Stimulated activated CD8-positive, alpha-beta memory T cell treated with anti-CD3 and anti-CD28 coated beads, Interleukin-7, amount 100 ng/mL, for 4 hours (primary cell): ENCODE measurements around the gene ARHGAP8.

ENCODE experiments used
- DNase-seq, 2 donors: peaks; one replicate each; pipeline ENCODE4 v3.0.0-alpha.2; 2020; ENCODE audit warnings: low read depth in 2 of 2

The ARHGAP8 gene

DNA sequence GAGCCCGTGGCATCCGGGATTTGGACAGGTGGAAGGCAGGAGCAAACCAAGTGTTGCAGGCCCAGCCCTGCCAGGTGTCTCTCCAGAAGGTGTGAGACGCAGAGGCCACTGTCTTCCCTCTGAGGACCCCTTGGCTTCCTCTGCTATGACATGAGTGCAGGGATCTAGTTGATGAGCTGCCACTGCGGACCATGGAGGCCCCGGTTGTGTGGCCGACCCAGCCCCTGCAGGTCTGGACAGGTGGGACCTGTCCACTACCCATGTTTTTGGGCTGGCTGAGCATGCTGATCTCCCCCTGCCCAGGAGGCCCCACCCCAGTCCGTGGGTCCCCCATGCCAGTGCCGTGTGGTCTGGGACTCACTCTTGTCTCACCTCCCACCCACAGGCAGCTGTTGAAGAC, 27.5 kb upstream of the ARHGAP8 start:
- DNase-seq: no peak

DNA sequence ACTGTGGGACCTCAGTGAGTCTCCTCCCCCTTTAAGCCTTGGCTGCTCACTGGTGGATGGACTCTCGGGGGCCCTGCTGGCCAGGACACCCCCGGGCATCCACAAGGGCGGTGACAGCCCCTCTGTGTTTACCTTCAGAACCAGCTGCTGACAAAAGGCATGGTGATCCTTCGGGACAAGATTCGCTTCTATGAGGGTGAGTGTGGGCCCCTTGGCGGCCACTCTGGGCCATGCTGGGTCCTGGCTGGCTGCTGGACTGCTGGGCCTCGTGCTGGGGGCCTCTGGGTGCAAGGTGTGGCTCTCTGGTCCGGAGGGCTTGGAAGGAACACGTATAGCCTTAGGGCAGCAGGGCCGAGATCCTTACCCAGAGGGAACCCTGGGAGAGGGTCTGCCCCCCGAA, 25.9 kb upstream of the ARHGAP8 start:
- no peak for DNase-seq

DNA sequence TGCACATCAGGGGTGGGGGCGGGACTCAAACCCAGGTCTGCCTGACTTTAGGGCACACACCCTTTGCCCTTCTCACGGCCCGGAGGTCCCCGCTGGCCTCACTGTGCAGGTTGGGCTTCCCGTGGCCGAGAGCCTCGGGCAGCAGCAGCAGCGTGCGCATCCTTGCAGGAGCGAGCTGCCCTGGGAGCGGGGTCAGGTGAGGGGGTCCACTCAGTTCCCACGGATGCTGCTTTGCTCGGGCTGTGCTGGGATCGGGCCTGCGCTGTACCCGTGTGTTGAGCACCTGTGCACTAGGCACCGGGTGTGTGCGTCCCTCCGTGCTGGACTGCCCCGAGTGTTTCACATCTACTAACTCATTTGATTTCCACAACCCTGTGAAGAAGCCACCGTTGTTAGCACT, 25.2 kb upstream of the ARHGAP8 start:
- no peak for DNase-seq

DNA sequence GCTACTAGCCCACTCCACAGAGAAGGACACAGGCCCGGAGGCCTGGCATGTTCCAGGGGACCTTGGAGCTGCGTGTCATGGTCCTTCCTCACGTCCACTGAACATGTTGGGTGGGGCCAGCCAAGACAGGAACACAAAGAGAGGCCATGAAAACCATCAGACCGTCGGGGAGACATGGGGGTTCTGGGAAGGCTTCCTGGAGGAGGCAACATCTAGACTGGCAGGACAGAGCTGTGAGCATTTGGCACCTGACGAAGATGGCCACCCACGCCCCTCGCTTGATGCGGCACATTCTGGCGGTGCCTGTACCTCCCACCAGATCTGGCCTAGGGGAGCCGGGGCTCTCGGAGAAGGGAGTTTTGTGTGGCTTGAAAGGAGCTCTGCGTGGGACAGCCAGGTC, 24.7 kb upstream of the ARHGAP8 start:
- no peak for DNase-seq

DNA sequence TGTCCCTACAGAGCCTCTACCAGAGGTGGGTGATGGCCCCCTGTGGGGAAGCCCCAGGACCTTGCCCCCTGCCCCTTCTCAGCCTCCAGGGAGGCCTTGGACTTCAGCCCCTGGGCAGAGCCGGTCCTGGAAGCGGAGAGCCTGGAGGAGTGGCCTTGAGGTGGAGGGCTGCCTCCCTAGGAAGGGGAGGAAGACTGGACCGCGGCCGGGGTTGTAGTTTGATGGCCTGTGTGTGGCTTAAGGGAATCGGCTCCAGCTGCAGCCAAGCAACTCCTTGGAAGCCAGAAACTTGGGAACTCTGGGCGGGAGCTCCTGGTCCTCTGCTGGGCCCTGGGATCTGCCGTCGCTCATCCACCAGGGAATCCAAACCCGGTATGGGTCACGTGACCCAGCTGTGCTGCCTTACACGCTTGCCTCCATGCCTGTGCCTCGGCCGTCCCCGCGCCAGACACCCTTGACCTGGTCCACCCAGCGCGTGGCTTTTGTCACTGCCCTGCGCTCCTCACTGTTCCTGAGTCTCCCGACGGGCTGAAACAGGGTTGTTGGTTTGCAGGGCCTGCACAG, 23.5 kb upstream of the ARHGAP8 start:
- DNase-seq: no peak

- DNase-seq: no peak
These were observed 22.9 kb upstream of the ARHGAP8 start for GRCh38 chr22:44729391-44730021.

DNA sequence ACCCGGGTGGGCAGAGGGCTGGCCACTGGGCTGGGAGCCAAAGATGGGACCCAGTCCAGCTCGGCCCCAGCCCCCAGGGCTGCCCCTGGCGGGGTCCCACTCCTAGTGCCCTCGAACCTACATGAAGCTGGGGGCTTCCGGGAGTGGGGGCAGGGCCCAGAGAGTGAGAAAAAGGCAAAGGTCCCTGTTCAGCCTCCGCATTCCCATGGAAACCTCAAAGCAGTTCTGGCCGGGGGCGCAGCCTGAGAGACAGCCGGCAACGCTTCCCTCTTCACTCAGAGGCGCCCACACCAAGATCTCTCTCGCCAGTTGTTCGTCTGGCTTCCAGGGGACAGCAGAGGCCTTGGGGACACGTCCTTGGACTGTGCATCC, 22.4 kb upstream of the ARHGAP8 start:
- no peak for DNase-seq

DNA sequence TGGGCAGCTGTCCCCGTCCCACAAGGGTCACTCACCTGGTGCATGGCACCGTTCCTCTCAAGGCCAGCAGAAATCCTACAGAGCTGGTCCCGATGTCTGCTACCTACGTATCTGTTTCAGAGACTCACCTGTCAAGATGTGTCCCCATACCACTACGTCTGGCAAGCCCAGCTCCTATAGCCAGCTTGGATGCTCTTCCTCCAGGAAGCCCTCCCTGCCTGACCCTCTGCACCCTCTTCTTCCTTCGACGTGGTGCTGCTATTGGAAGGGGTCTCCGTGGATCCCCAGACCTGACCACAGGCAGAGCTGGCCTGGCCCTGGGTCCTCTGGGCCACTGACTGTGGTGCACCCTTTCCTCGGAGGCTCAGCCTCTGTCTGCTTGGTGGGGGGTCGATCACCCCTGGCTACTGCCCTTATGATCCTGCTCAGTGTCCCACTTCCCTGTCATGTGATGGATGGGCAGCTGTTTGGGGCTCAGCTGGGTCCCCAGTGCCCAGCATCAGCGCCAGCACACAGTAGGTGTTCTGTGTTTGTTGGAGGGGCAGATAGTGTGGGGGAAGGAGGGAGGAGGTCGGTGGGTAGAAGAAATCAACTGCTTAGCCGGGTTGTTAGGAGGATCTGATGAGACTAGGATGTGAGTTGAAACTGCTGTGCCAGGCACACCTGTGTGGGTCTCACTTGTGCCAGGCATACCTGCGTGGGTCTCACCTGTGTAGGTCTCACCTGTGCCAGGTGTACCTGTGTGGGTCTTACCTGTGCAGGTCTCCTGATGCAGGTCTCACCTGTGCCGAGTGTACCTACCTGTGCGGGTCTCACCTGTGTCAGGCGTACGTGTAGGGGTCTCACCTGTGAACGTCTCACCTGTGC, 21.7 kb upstream of the ARHGAP8 start:
- no peak for DNase-seq

DNA sequence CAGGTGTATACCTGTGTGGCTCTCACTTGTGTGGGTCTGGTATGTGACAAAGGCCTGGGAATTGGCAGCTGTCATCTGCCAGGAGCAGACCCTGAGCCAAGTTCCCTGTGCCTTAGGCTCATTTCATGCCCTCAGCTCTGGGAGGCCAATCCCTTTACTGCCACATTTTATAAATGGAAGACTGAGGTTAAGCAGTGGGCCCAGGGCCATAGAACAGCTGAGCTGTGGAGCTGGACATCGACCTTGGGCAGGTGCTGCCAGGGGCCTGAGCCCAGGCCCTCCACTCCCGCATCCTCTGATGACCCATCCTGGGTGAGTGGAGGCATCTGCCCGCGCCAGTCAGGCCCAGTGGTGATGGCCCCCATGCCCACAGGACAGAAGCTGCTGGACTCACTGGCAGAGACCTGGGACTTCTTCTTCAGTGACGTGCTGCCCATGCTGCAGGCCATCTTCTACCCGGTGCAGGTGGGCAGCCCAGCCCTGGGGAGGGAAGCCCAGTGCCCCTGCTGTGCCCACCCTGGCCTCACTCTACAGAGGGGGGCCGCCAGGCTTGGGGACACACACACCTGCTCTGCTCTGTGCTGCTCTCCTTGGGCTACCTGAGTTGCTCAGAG, 20.9 kb upstream of the ARHGAP8 start:
- DNase-seq: no peak

GRCh38 chr22:44732017-44732561, 20.3 kb upstream of the ARHGAP8 start:
- no peak for DNase-seq

GRCh38 chr22:44732661-44733060, 19.7 kb upstream of the ARHGAP8 start:
- no peak for DNase-seq

- DNase-seq: no peak
These were observed 18.8 kb upstream of the ARHGAP8 start for GRCh38 chr22:44733426-44734106.

DNA sequence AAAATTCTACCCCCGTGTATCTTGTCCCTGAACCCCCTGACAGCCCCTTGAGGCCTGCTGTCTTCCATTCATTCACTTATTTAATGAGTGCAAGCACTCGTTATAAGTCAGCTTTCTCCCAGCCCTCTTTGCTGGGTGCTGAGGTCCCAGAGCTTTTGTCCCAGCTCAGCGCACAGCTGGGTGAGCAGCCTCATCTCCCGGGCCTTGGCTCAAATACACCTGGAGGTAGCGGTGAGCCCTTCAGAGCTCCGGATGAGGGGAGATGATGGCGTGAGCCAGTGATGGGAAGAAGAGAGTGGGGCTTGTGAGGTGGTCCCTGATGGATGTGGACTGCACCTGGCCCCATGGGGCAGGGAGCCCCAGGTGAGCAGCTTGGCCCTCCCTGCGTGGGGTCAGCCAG, 18.1 kb upstream of the ARHGAP8 start:
- DNase-seq: no peak

DNA sequence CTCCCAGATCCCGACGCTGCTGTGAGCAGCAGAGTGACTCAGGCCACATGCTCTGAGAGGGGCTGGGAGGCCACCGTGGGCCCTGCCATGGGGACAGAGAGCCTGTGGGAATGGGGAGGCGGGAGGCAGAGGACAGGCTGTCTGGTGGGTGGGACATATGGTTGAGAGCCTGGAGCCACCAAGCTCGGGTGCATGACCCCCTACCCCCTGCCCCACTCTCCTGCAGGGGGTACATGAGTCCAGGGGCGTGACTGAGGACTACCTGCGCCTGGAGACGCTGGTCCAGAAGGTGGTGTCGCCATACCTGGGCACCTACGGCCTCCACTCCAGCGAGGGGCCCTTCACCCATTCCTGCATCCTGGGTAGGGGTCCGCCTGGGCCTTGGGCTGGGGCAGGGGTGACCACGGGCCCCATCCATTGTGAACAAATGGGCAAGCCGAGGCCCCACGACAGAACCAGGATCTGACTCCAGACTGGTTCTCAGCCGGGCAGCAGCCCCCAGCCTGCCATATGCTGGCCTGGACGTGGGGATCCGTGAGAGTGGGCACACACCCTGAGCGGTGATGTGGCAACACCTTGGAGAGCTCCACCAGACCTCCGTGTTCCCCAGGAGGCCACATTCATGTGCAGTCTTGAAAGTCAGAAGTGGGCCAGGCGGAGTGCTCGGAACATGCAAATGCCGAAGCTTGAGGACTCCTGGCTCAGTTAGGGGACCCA, 17.4 kb upstream of the ARHGAP8 start:
- no peak for DNase-seq

DNA sequence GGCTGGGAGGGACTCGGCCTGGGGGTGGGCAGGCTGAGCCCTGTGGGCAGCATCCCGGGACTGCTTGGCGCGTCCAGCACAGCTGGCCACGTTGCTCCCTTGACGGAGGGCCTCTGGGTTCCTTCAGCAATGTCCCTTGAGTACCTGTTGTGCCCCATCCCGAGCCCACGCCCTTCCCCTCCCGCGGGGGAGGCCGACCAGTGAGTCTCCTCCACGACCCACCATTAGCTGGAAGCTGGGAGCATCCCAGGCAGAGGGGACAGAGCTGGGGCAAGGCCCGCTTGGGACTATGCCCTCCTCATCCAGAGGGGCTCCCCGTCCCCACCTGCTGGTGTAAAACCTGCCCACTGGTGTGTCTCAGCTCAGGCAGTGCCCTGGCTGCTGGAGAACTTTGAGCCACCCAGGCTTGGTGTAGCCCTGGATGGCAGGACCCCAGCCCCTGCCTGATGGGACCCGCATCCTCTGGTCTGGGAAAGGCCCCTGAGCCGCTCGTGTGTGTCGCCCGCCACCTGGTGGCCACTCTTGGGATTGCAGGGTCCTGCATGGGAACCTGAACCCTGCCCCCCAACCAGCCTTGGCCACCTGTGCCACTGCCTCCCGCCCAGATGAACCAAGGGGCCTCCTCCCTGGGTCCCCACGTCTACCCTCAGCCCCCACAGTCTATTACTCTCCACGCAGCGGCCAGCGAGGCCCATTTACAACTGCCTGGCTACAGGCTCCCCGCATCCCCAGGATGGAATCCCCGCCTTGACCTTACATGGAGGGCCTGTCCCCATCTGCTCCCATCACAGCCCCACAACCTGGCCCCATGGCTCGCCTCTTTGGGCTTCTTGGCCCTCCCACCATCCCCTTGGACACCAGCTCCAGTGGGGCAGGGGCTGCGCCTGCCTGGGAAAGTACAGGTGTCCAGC, 16.6 kb upstream of the ARHGAP8 start:
- DNase-seq: peak; percentile 64 to 71

DNA sequence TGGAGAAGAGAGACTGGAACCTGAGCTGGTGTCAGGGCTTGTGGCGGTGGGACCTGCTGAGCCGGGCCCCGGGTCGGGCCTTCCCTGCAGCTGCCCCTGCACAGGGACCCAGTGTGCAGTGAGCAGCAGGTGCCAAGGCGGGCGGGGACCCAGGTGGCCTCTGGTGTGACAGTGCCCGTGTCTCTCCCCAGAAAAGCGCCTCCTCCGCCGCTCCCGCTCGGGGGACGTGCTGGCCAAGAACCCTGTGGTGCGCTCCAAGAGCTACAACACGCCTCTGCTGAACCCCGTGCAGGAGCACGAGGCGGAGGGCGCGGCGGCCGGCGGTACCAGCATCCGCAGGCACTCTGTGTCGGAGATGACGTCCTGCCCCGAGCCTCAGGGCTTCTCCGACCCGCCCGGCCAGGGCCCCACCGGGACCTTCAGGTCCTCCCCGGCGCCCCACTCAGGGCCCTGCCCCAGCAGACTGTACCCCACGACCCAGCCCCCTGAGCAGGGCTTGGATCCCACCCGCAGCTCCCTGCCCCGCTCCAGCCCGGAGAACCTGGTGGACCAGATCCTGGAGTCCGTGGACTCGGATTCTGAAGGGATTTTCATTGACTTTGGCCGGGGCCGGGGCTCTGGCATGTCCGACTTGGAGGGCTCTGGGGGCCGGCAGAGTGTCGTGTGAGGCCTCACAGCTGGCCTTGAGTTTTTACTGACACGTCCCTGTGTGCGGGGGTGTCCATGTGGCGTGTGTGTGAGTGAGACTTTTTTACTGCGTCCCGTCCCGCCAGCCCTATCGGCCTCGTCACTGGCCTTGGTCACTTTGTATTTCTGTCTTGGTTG, 15.6 kb upstream of the ARHGAP8 start:
- DNase-seq: no peak

- no peak for DNase-seq
These were observed 14.7 kb upstream of the ARHGAP8 start for GRCh38 chr22:44737406-44738346.

GRCh38 chr22:44738347-44738715, 14.0 kb upstream of the ARHGAP8 start:
- DNase-seq: no peak
